Nucleus accumbens (tissue), 56 donors: ENCODE results near the gene GATA5.
"Not testable (repeated sequence)": the region's sequence is repeated elsewhere in the genome, so short reads cannot be mapped to it uniquely, and the experiment has no call there.

Source experiments
- DNase-seq, 56 donors: peaks; one replicate each; lab custom pipeline; 2025; lab: John Stamatoyannopoulos, UW

Gene GATA5

GRCh38 chr20:62439218-62439617, 36.6 kb downstream of the GATA5 start:
- DNase-seq = no peak

DNA sequence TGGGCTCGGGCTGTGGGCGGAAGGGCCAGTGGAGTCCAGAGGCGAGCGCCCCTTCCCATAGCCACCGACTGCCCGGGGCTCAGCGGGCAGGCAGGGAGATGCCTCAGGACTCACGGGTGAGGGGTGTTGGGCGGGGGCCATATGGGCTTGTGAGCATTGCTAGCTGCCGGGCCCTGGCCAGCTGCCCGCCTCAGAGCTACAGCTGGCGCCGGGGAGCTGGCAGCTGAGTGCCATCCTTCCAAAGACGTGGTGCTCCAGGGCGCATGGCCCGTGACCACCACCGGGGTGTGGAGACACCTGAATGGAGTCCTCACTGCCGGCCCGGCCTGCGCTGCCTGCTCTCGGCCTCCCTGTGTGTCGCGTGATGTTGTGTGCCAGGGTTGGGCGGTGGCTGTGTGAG, 37.9 kb downstream of the GATA5 start:
- peak in 2 of 56 donors; percentile 6 to 15 for DNase-seq

DNA sequence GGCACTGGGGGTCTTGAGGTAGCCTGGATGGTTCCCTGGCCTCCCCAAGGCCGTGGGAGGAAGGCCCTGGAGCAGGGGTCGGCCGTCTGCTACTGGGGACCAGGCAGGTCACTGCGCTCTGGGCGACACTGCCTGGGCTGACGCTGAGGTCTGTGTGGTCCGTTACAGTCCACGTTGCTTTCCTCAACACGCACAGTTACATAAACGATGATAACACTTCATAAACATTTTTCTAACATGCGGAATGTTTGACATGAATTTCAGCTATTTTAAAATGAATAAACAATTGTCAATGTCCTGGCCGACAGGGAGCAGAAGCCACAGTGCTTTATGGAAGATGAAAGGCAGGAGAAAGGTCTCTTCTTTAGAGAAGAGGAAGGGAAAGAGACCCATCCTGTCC, 38.3 kb downstream of the GATA5 start:
- DNase-seq = no peak

GRCh38 chr20:62436692-62437091, 39.1 kb downstream of the GATA5 start:
- DNase-seq = no peak

DNA sequence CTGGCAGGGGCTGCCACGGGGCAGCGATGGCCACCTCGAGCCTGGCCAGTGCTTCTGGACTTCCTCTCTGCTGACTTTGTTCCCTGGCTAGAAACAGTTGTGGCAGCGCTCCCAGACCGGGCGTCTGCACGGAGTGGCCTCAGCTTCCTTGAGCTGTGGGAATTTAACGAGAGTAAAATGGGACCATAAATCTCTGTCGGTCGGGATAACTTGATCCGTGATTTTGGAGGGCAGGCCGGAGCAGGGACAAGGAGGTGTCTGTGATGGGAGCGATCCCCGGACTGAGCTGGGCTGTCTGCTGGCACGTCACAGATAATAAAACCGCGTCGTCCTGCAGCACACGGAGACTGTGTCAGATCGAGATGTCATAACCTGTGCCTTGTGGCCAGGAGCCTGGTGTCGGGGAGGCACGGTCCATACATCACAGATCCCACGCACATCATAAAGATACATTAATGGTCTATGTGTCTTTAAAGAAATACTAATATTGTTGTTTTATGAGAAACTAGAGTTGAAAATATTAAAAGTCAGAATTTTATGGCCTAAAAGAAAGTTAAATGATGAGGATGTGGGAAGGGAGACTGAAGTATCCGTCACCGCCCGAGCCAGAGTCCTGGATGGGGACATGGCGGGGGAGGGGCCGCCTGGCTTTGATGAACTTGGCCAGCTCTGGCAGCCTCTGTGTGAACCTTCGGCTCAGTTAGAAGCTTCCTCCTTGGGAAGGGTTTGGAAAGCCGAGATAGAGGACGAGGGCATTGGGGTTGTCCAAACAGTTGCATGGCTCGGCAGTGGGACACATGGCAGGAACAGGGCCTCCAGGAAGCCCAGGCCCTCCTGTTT, 41.9 kb downstream of the GATA5 start:
- peak in 18 of 56 donors; percentile 3 to 55 (median 24) for DNase-seq

- DNase-seq = no peak
Measured at GRCh38 chr20:62430866-62431447, 44.8 kb downstream of the GATA5 start.

- DNase-seq = no peak
Measured at GRCh38 chr20:62430311-62430853, 45.4 kb downstream of the GATA5 start.

- DNase-seq = no peak
Measured at GRCh38 chr20:62429455-62430310, 46.1 kb downstream of the GATA5 start.

- no peak for DNase-seq
Measured at GRCh38 chr20:62428396-62429295, 47.1 kb downstream of the GATA5 start.

DNA sequence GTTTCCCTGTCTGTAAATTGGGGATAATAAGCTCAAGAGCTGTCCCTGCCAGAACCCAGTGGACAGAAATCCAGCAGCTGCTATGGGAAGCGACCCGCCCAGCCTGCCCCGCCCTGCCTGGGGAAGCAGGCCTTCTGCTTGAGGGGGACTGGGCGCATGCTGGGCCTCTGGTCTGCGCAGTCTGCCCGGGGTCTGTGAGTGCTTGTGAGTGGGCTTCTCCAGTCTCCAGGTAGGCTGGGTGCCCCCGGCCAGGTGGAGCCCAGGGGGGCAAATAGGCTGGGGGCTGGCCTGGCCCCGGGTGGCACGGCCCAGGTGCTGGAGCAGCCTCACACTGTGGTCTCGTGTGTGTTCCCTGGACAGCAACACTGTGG, 47.8 kb downstream of the GATA5 start:
- no peak for DNase-seq

DNA sequence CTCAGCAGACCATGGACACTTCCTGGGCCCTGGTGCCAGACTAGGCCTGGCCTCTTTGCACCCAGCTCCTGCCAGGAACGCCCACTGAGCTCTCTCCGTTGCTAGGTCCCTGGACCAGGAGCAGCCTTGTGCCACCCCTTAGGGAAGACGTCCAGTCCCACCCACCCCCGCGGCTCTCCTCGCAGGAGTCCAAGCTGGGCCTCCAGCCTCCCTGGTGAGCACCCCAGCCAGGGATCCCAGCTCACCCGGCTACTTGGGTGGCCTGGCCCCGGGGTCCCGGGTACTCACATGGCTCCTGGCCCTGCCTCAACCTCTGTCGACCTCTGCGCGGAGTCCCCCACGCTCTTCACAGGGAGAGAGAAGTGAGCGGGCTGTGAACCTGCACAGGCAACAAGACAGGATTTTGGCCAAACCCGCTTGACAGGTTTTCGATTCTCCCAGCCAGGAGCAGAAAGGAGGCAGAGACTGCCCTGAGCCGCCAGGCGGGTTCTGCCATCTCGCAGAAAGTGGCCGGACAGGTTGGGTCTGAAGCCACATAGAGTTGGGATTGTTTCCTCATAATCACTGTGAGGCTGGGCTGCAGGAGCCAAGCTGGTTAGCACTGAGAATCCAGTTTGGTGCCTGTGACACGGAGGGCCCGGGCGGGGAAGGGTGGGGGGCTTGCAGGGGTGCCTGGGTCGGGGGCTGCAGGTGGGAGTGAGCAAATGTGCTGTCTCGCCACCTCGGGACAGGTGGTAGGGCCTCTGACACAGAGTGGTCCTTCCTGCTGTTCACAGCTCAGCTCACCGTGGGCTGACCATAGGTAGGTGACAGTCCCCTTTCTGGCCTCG, 48.4 kb downstream of the GATA5 start, which contains the start of gene RBBP8NL:
TSS of gene RBBP8NL (minus strand) at position 368 of the 830 bp plus-strand sequence. CDS start 7,892 bp downstream, outside the sequence.
- DNase-seq = no peak

- no peak for DNase-seq
Measured at GRCh38 chr20:62426699-62427131, 49.1 kb downstream of the GATA5 start.

- not testable (repeated sequence) for DNase-seq
Measured at GRCh38 chr20:62426059-62426348, 49.8 kb downstream of the GATA5 start.

DNA sequence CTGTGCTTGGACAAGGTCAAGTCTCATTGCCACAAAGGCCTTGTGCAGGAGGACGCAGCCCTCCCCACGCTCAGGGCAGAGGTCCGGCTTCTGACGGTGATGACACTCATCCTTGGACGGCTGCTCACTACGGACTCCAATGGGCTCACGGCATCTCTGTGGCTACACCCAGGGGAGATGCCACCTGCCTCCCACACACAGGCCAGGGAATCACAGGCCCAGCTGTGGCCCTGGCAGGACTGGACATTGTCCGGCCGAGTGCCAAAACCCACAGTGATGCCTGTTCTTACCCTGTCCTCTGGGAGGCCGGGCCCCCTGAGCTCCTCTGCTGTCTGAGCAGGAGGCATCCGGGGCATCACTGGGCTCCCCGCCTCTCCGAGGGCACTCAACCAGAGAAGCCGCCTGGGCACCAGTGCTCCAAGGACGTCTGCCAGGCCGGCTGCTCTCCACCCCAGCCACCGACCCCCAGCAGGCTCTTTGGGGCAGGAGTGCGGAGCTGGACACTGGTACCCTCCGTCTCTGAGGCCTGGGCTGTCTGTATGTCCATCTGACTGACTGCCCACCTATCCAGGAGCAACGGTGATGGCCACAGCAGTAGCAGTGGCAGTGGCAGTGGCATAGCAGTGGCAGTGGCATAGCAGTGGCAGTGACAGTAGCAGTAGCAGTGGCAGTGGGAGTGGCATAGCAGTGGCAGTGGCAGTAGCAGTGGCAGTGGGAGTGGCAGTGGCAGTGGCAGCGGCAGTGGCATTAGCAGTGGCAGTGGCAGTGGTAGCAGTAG, 50.3 kb downstream of the GATA5 start:
- DNase-seq = no peak

- DNase-seq = no peak
Measured at GRCh38 chr20:62424249-62425107, 51.3 kb downstream of the GATA5 start.

GRCh38 chr20:62423326-62423706, 52.5 kb downstream of the GATA5 start:
- DNase-seq = no peak

- no peak for DNase-seq
Measured at GRCh38 chr20:62422636-62423325, 53.0 kb downstream of the GATA5 start.
